Measurements from ENCODE around the gene TMEM218.

The TMEM218 gene

GRCh38 chr11:125088576-125089455 lies 22.6 kb downstream of the TMEM218 start:
- no peak for DNase-seq

GRCh38 chr11:125088123-125088522 lies 23.3 kb downstream of the TMEM218 start:
- DNase-seq: no peak

DNA sequence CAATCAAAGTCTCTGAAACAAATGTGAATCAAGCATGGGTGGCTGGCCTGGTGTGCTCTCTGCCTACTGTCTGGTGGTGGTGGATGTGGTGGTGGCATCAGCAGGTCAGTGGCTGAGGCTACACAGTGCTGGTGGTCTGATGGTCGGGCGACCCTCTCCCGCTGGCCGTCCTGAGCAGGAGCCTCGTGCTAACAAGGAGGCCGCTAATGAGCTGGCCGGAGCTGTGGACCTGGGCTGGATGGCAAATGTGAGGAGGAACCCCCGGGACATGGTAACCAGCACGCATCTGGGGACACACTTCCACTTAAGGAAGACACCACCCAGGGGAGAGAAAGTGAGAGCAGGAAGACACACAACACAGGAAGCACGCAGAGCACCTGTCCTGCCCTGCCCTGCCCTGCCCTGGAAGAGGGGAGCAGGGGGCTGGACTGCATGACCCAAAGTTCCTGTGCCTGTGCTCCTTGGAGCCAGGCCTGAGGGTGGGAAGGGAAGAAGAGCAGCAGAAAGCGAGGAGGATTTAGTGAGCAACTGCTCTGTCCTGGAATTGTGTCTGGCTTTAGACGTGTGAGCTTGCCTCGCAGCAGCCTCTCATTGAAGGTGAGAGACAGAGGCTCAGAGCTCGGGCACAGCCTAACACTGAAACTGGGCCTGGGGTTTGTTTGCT lies 24.7 kb downstream of the TMEM218 start:
- no peak for DNase-seq

DNA sequence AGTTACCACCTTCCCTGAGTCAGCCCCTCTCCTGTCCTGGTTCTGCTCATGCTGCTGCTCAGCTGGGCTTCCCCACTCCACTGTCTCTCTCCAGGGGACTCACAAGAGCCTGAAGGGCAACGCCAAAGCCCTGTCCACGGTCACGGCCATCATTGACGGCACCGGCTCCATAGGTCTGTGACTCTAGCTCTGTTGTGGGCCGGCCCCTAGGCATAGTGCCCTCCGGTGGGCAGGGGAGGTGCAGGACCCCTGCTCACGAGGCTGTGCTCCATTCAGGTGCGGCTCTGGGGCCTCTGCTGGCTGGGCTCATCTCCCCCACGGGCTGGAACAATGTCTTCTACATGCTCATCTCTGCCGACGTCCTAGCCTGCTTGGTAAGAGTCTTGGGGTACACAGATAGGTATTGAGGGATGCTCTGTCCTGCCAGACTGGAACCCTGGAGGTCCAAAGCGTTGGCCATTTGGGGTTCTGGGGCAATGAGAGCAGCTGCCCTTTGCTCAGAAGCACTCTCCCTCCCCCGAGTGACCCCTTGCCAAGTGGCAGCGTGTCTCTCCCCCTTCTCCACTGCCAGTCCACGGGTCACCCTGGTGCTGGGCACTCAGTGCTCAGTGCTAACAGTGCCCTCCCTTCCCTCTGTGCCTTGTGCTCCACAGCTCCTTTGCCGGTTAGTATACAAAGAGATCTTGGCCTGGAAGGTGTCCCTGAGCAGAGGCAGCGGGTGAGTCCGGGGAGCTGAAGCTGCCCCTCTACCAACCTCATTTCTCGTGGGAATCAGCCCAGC lies 25.9 kb downstream of the TMEM218 start:
- DNase-seq: no peak

GRCh38 chr11:125084761-125085231 lies 26.6 kb downstream of the TMEM218 start:
- DNase-seq: no peak

DNA sequence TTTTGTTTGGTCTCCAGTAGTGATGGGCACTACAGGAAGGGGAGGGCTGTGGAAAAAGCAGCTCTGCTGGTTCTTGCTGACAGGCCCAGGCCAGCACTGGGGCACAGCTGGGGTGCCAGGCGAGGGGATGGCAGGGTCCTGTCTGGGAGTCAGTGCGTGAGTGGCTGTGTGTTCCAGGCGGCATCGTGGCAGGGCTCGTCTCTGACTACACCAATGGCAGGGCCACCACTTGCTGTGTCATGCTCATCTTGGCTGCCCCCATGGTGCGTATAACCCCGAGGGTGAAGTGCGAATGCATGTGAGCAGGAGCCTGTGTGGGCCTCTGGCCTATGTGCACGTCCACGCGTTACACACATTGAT lies 27.4 kb downstream of the TMEM218 start:
- no peak for DNase-seq

GRCh38 chr11:125083312-125084056 lies 27.9 kb downstream of the TMEM218 start:
- no peak for DNase-seq

DNA sequence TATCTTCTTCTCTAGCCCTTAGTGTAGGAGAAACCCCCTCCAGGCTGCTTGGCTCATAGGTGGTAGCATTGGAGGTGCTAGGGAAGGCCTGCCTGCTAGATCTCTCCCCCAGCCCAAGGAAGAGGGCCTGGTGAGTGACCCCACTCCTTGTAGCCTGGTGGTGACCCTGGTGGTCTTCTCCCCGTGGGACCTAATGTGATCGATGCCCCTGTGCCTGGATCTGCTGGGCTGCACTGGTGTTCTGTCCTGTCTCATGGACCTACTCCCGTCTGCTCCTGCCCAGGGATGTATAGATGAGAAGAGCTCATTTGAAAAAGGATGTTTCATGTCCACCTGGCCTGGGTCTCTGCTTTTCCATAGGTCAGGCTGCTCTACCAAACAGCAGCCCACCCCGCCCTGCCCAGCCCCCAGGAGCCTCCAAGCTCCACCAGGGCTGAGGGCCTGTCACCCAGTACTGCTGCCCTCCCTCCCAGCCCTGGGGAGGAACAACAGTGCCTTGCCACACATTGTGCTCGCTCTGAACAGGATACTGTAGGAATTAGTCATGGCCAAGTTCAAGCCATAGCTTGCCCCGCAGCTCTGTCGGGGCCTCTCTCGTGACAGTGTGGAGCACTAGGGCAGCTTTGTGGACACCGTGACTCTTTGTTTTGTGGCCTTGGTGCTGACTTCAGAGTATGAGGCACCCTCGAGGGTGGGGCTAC lies 28.7 kb downstream of the TMEM218 start:
- no peak for DNase-seq

- no peak for DNase-seq
These were observed 29.4 kb downstream of the TMEM218 start for GRCh38 chr11:125082040-125082439.

- DNase-seq: no peak
These were observed 30.2 kb downstream of the TMEM218 start for GRCh38 chr11:125081098-125081798.

- no peak for DNase-seq
These were observed 30.9 kb downstream of the TMEM218 start for GRCh38 chr11:125080531-125080911.

DNA sequence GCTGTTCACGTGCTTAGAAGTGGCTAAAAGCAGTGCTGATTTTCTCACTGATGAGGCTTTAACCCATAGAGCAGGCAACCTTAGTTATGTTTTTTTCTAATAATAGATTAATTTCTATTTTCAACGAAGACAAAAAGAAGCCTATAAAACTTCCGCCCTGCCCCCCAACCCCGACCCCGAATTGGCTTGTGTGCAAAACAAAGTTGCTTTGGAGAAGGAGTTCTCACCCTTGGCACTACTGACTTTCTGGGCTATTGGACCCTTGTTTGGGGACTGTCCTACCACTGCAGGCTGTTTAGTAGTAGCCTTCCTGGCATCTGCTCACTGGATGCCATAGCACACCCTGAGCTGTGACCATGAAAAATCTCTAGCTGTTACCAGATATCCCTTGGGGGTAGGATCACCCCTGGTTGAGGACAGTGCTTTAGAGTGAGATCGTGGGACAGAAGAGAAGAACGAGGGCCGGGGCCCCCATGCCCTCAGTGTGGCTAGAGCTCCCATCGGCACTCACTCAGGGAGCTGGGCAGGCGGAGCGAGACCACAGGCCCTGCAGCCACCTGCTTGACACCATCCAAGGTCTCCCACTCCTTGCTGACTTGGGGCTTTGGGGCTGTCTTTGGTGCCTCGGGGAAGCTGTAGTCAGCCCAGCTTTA lies 31.4 kb downstream of the TMEM218 start:
- DNase-seq: no peak

- DNase-seq: no peak
These were observed 32.1 kb downstream of the TMEM218 start for GRCh38 chr11:125079151-125079877.

- DNase-seq: no peak
These were observed 32.8 kb downstream of the TMEM218 start for GRCh38 chr11:125078516-125079140.

- DNase-seq: no peak
These were observed 33.4 kb downstream of the TMEM218 start for GRCh38 chr11:125078016-125078415.

- no peak for DNase-seq
These were observed 35.0 kb downstream of the TMEM218 start for GRCh38 chr11:125076378-125076945.

GRCh38 chr11:125075900-125076317 lies 35.5 kb downstream of the TMEM218 start:
- DNase-seq: no peak

DNA sequence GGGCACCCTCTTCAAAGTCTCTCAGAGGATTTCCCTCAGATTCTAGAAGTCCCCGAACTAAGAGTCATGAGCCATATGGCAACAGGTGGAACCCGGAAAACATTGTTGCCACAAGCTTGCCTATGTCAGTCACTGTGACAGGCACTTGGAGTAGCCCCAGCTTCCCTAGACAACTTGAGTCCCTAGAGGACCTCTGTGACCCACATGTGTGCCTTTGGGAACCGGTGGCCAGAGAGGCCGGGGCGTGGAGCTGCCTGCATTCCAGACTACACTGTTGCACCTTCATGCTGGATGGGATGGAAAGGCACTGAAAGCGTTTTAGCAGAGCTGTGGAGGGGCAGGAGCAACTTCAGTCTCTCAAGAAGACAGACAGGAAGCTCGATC lies 36.2 kb downstream of the TMEM218 start:
- DNase-seq: no peak

DNA sequence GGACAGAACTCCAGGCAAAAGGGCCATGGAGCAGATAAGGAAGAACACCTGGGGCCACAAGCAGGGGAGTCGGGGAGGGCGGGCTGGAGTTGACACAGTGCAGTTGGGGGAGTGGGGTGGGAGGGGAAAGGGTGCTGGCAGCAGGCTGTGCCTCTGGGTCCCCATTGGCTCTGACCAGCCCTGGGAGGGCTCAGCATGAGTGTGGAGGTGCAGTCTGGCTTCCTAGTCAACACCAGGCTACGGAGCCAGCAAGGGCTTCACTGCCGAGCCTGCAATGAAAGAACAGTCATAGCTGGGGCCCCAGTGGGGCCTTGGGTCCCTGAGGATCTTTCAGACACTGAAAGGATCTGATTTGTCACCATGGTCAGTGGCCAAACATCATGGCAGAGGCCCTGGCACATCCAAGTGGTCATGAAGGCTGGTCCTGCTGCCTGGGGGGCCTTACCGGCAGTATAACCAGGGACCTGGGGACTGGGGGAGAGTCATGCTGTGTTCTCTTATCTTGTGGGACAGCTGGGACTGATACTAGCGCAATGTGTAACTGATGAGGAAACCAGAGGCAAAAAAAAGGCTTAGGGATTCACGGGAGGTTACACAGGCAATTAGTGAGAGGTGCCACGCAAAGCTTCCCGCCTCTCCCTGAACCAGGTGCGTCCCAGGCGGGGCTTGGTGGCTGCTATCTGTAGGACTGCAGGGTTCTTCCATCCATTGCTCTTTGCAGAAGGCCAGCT lies 36.8 kb downstream of the TMEM218 start:
- DNase-seq: no peak

Data from activated CD4-positive, CD25-positive, alpha-beta regulatory T cell (primary cell).